ENCODE results near the gene OSGEPL1. TPM values are rescaled to one million over a fixed set of nuclear protein-coding genes. Genes with fewer than 3 reads are reported as not detected.

The OSGEPL1 gene
- polyA plus RNA-seq, 3 donors: 2.1 to 2.9 (median 2.6) TPM

DNA sequence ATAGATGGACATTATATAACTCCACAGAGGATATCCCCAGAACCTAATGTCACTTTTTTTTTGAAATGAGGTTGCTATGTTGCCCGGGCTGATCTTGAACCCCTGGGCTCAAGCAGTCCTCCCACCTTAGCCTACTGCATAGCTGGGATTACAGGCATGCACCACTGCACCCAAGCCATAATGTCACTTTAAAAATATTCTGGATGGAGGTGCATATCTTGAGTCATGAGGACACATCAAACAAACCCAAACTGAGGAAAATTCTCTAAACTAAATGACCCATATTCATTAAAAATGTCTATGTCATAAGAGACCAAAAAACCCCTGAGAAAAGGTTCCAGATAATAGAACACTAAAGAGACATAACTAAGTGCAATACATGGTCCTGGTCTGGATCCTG lies 36.3 kb downstream of the OSGEPL1 start:
- Histone ChIP-seq H3K4me2 (replicated peaks; ENCODE audit: extremely low read depth, low read length, poor library complexity, severe bottlenecking) (no peak overlapping the region), H3K27me3 (ENCODE audit: control insufficient read depth in 2 of 2, insufficient read depth in 2 of 2, low read length in 2 of 2) (no peaks in the 10 kb centered on the region), H3K4me3 (replicated peaks in 1 of 3; ENCODE audit: low read depth in 2 of 3, low read length in 3 of 3) (no peak overlapping the region), H3K79me2 (ENCODE audit: insufficient read depth, low read length) (no peaks in the 10 kb centered on the region), H3K27ac (ENCODE audit: low read depth in 1 of 2, low read length in 2 of 2) (no peak overlapping the region), H3K9ac (ENCODE audit: insufficient read depth, low read length, poor library complexity, severe bottlenecking) (no peak overlapping the region), H3K9me3 (replicated peaks in 1 of 2; ENCODE audit: control insufficient read depth in 1 of 2, insufficient read depth in 1 of 2, low read length in 2 of 2) (no peaks in the 10 kb centered on the region), H3K36me3 (replicated peaks in 1 of 2; ENCODE audit: control insufficient read depth in 1 of 2, insufficient read depth in 2 of 2, low read length in 2 of 2) (no peaks in the 10 kb centered on the region), H4K20me1 (ENCODE audit: insufficient read depth, low read length) (no peaks in the 10 kb centered on the region), H3K4me1 (ENCODE audit: control insufficient read depth in 1 of 2, insufficient read depth in 2 of 2, low read length in 2 of 2) (no peaks in the 10 kb centered on the region), H2AFZ (ENCODE audit: insufficient read depth, low read depth, low read length, poor library complexity, severe bottlenecking) (no peak overlapping the region)
- WGBS (ENCODE audit: insufficient coverage): no CpG with 5 or more reads among the region's 1 CpG
- intact Hi-C loops (cut with micrococcal nuclease): no loop called here
- H3K27ac Mint-ChIP-seq: no peak overlapping the region
- no peak for DNase-seq
- H3K4me1 Mint-ChIP-seq: peaks cover 11% of the 10 kb centered on the region
- H3K27me3 Mint-ChIP-seq (ENCODE audit: low read depth in 3 of 3): no peaks in the 10 kb centered on the region
- H3K36me3 Mint-ChIP-seq: no peaks in the 10 kb centered on the region
- H3K4me3 Mint-ChIP-seq: no peak overlapping the region
- TF ChIP-seq, protein P1, sequence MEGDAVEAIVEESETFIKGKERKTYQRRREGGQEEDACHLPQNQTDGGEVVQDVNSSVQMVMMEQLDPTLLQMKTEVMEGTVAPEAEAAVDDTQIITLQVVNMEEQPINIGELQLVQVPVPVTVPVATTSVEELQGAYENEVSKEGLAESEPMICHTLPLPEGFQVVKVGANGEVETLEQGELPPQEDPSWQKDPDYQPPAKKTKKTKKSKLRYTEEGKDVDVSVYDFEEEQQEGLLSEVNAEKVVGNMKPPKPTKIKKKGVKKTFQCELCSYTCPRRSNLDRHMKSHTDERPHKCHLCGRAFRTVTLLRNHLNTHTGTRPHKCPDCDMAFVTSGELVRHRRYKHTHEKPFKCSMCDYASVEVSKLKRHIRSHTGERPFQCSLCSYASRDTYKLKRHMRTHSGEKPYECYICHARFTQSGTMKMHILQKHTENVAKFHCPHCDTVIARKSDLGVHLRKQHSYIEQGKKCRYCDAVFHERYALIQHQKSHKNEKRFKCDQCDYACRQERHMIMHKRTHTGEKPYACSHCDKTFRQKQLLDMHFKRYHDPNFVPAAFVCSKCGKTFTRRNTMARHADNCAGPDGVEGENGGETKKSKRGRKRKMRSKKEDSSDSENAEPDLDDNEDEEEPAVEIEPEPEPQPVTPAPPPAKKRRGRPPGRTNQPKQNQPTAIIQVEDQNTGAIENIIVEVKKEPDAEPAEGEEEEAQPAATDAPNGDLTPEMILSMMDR (IDR thresholded peaks at IDR 0.05): no peak
- H3K9me3 Mint-ChIP-seq: no peaks in the 10 kb centered on the region

GRCh38 chr2:189723192-189723591 lies 39.4 kb downstream of the OSGEPL1 start:
- DNase-seq: no peak
- Histone ChIP-seq H3K4me3 (replicated peaks in 1 of 3; ENCODE audit: low read depth in 2 of 3, low read length in 3 of 3) (no peak overlapping the region), H3K4me2 (replicated peaks; ENCODE audit: extremely low read depth, low read length, poor library complexity, severe bottlenecking) (no peak overlapping the region), H3K36me3 (replicated peaks in 1 of 2; ENCODE audit: control insufficient read depth in 1 of 2, insufficient read depth in 2 of 2, low read length in 2 of 2) (no peaks in the 10 kb centered on the region), H3K27ac (ENCODE audit: low read depth in 1 of 2, low read length in 2 of 2) (no peak overlapping the region), H4K20me1 (ENCODE audit: insufficient read depth, low read length) (no peaks in the 10 kb centered on the region), H3K4me1 (ENCODE audit: control insufficient read depth in 1 of 2, insufficient read depth in 2 of 2, low read length in 2 of 2) (peaks cover 9% of the 10 kb centered on the region in 2 donors), H3K9ac (ENCODE audit: insufficient read depth, low read length, poor library complexity, severe bottlenecking) (no peak overlapping the region), H3K27me3 (ENCODE audit: control insufficient read depth in 2 of 2, insufficient read depth in 2 of 2, low read length in 2 of 2) (no peaks in the 10 kb centered on the region), H3K79me2 (ENCODE audit: insufficient read depth, low read length) (no peaks in the 10 kb centered on the region), H2AFZ (ENCODE audit: insufficient read depth, low read depth, low read length, poor library complexity, severe bottlenecking) (no peak overlapping the region), H3K9me3 (replicated peaks in 1 of 2; ENCODE audit: control insufficient read depth in 1 of 2, insufficient read depth in 1 of 2, low read length in 2 of 2) (no peaks in the 10 kb centered on the region)
- Mint-ChIP-seq H3K4me3 (no peak overlapping the region), H3K9me3 (peaks cover 0 to under 1% (median 0%) of the 10 kb centered on the region in 7 donors), H3K36me3 (no peaks in the 10 kb centered on the region), H3K27me3 (ENCODE audit: low read depth in 3 of 3) (no peaks in the 10 kb centered on the region), H3K4me1 (peaks cover 17% of the 10 kb centered on the region), H3K27ac (no peak overlapping the region)
- intact Hi-C loops (cut with micrococcal nuclease): no loop called here
- TF ChIP-seq, protein P1 (IDR thresholded peaks at IDR 0.05): no peak
